Daoy (cell line): Measurements from ENCODE around the gene NRXN2. TPM values are rescaled to one million over a fixed set of nuclear protein-coding genes. Genes with fewer than 3 reads are reported as not detected.
A peak's percentile ranks its signal among the peaks of the same experiment; 100 is the strongest.
"Not testable (repeated sequence)": the region's sequence is repeated elsewhere in the genome, so short reads cannot be mapped to it uniquely, and the experiment has no call there.

Experiments used
- DNase-seq: peaks from one replicate; pipeline ENCODE4 v3.0.0-alpha.2; 2015; ENCODE audit warnings: low read depth
- total RNA-seq: library from RNA; depleted of rRNA; stranded (reverse); fragments of >200 nt; shearing (Covaris generic); gene quantifications from 2 replicates; pipeline ENCODE4 v1.2.3, GENCODE V29; 2014

NRXN2 gene
- total RNA-seq, 1 experiment from 2014 or later = 20.9 TPM

GRCh38 chr11:64674774-64675173 lies 48.2 kb downstream of the NRXN2 start:
- DNase-seq = no peak

GRCh38 chr11:64673279-64673678 lies 49.7 kb downstream of the NRXN2 start:
- no peak for DNase-seq

GRCh38 chr11:64672875-64673274 lies 50.1 kb downstream of the NRXN2 start:
- no peak for DNase-seq

GRCh38 chr11:64670975-64671374 lies 52.0 kb downstream of the NRXN2 start:
- no peak for DNase-seq

GRCh38 chr11:64667154-64667745 lies 55.7 kb downstream of the NRXN2 start:
- no peak for DNase-seq

DNA sequence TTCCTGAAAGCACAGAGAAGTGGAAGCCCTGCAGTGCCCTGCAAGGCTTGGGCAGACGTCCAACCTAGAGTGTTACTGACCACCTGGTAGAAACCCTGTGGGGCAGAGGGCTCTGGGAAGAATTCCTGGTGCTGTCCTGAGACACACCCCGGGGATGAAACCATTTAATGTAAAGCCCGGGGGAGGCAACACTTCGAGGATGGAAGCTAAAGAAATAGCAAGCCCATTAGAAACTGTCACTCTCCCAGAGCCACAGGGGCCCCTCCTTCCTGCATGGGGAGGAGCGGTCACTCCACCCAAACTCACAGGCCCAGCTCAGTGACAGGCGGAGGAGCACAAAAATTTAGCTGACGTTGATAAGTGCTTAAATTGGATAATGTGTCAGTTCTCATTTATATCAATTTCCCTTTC lies 57.6 kb downstream of the NRXN2 start:
- DNase-seq = peak; percentile 13

GRCh38 chr11:64664236-64664870 lies 58.6 kb downstream of the NRXN2 start:
- not testable (repeated sequence) for DNase-seq

DNA sequence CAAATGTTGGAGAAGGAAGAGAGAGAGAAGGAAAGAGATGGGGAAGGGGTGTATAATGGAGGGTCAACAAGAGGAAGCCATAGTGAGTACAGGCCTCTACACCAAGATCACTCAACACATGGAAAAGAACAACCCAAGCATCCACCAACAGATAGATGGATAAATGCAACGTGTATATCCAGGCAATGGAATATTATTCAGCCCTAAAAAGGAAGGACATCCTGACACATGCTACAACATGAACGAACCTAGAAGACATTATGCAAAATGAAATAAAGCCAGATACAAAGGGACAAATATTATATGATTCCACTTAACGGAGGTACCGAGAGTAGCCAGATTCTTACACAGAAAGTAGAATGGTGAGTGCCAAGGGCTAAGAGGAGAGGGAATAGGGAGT lies 59.3 kb downstream of the NRXN2 start:
- DNase-seq = no peak

- DNase-seq = no peak
Measured at GRCh38 chr11:64661614-64662013, 61.4 kb downstream of the NRXN2 start.

GRCh38 chr11:64661146-64661545 lies 61.9 kb downstream of the NRXN2 start:
- DNase-seq = peak; percentile 88

DNA sequence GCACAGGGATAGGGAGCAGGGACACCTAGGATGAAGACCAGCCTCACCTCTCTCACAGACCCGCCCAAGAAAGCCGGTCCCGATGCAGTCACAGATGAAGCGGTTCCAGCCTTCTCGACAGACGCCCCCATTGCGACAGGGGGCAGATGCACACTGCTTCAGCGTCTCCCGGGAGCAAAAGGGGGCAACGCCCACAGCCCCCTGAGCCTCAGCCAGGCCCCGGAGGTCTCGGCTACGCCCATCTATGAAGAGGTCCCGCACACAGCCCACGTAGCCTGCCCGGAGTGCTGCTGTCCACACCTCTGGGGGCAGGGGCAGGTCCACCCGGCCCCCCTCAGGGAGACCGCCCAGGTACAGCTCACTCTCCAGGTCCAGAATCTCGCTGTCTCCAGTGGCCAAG lies 62.3 kb downstream of the NRXN2 start:
- DNase-seq = no peak

GRCh38 chr11:64660205-64660604 lies 62.8 kb downstream of the NRXN2 start:
- peak; percentile 12 for DNase-seq

GRCh38 chr11:64659417-64660144 lies 63.4 kb downstream of the NRXN2 start:
- DNase-seq = peak; percentile 92

GRCh38 chr11:64658265-64658664 lies 64.7 kb downstream of the NRXN2 start:
- no peak for DNase-seq

GRCh38 chr11:64656862-64657261 lies 66.1 kb downstream of the NRXN2 start:
- DNase-seq = no peak

- DNase-seq = no peak
Measured at GRCh38 chr11:64655941-64656601, 66.9 kb downstream of the NRXN2 start.

DNA sequence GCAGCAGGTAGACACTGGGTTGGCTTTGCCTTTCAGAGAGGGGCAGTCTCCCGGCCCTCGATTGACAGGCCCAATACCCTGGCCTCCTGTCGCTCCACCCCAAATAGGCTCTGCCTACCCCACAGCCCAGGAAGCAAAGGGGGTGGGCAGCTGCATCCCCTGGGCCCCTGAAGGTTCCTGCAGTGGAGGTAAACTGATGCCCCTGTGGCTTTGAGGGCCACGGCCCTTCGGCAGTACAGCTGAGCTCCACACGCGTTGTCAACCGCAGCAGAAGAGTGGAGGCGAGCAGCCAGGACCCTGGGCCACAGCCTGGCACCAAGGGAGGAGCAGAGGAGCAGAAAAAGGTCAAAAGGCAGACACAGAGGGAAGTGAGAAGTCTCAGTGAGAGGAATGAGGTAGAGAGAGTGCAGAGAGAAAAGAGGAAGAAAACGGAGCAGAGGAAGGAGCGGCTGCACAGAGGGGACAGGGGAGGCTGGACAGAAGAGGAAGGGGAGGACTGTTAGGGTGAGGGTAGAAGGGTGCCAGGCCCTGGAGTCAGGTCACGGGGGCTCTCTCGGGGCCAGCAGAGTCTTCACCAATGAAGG lies 67.9 kb downstream of the NRXN2 start:
- DNase-seq = no peak

DNA sequence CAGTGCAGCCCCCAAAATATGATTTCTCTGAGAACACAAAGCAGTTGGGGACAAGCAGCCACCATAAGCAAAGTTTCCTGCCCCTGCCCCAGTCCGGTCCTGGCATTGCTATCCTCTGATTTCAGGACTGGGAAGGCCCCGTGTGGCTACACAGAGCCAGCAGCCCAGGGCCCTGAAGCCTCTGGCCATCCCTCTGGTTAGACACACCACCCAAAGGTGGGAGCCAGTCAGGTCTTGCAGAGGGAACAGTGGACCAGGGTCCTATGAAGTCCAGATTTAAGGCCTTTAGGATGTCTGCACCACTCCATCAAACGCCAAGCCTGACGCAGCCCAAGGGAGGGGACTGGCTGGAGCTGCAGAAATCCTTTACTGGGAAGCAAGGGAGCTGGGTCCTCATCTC lies 68.6 kb downstream of the NRXN2 start:
- no peak for DNase-seq

DNA sequence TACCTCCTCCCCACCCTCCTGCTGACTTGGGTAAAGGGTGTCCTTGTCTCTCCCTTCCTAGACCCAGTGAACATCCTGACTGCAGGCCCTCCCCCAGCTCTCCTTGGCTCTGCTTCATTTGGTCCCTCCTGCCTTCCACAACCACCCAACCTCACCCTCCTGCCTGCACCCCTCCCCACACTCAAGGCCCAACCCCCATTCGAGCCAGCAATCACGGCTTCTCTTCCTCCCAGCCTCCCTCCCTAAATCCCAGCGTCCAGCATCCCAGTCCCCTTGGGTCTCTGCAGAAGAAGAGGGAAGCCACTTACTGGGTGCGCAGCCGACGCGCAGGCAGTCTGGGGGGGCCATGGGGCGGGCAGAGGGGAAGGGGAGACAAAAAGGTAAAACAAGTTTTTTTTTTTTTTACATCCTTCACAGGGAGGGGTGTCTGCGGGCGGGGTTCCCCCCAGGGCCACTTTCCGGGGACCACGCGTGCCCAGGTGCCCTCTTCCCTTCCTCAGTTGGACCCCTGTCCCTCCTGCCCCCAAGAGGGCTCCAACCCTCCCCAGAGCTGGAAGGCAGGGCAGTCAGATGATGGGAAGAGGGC lies 69.5 kb downstream of the NRXN2 start:
- DNase-seq = no peak

DNA sequence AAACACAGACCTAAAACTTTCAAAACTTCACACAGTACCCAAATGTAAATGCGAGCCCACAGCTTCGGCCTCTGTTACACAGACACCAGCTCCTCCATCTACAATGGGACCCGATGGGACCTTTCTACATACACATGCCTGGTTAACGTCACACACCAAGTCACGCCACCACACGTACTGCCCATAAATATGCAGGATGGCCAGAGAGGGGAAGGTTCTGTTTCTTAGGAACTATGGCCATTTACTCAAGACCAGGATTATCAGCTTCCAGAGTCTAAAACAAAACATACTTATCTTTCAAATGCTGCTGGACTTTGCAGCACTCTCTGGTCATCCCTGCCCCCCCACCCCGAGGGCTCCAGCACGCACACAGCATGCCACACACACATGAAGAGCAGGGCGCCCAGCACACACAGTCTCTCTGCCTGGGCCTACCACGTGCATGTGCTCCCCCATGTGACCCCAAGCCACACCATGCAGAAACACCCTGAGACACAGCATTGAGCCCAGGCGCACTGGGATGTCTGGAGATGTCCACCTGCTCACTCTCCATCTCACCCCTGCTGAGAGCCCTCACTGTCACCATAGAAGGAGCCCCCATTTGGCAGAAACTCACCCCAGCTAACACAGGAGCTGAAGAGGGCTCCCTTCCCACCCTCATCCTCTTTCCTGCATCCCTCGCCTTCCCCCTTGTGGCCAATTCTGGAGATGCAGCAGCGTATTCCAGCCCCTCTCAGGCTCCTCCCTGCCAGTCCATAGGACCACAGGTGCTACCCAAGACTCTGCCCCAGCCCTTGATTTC lies 70.2 kb downstream of the NRXN2 start:
- peak; percentile 80 for DNase-seq

DNA sequence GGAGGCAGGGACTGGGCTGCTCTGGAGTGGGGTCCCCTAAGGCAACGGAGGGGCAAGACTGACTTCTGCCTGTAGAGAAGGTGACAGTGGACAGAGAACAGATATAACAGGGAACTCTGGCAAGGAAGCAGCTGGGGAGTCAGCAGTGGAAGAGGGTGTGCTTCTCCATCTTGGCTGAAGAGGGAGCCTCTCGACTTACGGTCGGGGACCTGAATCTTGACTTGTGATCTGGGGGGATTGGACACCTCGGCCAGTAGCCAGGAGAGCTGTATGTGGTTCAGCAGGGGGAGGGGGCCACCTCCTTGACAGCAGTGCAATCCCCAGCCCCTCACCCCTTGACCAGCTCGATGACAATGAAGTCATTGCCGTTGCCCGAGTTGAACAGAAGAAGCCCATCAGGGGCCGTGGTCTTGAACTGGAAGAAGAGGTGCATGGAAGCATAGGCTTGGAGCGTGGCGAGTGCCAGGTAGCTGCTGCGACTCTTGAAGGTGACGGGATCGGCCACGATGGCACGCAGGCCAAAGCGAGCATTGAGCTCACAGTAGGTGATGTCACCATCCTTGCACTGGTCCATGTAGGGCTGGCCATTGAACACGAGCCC lies 72.0 kb downstream of the NRXN2 start:
- peak; percentile 27 for DNase-seq
